ENCODE data around the gene APP.

APP gene

DNA sequence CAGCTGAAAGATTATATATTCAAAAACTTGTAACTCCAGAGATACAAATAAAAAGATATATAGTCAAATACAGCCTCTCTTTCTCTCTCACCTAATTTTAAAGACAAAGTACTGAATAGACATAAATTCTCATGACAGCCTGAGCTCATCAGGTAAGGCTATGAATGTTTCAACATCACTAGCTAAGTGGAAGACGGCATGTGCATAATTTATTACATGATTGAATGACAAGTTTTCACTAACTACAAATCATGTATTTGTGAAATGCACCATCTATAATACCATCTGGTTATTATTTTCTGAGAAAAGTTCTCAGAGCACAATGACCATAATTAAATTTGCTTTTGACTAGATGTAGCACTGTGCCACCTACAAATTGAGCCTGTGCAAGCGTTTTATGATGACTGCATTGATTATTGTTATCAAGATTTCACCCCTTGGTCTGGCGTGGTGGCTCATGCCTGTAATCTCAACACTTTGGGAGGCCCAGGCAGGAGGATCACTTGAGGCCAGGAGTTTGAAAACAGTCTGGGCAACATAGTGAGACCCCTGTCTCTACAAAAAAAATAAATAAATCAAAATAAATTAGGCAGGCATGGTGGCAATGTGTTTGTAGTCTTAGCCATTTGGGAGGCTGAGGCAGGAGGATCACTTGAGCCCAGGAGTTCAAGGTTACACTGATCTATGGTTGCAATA lies 128.2 kb downstream of the APP start:
- H3K4me3 ChIP-seq (replicated peaks; ENCODE audit: insufficient read depth, low read length) = no peak overlapping the region
- TF ChIP-seq, protein P1, sequence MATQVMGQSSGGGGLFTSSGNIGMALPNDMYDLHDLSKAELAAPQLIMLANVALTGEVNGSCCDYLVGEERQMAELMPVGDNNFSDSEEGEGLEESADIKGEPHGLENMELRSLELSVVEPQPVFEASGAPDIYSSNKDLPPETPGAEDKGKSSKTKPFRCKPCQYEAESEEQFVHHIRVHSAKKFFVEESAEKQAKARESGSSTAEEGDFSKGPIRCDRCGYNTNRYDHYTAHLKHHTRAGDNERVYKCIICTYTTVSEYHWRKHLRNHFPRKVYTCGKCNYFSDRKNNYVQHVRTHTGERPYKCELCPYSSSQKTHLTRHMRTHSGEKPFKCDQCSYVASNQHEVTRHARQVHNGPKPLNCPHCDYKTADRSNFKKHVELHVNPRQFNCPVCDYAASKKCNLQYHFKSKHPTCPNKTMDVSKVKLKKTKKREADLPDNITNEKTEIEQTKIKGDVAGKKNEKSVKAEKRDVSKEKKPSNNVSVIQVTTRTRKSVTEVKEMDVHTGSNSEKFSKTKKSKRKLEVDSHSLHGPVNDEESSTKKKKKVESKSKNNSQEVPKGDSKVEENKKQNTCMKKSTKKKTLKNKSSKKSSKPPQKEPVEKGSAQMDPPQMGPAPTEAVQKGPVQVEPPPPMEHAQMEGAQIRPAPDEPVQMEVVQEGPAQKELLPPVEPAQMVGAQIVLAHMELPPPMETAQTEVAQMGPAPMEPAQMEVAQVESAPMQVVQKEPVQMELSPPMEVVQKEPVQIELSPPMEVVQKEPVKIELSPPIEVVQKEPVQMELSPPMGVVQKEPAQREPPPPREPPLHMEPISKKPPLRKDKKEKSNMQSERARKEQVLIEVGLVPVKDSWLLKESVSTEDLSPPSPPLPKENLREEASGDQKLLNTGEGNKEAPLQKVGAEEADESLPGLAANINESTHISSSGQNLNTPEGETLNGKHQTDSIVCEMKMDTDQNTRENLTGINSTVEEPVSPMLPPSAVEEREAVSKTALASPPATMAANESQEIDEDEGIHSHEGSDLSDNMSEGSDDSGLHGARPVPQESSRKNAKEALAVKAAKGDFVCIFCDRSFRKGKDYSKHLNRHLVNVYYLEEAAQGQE (IDR thresholded peaks at IDR 0.05; ENCODE audit: insufficient replicate concordance, low read depth) = no peak
- no peak for TF ChIP-seq SPI1 (IDR thresholded peaks at IDR 0.05; ENCODE audit: borderline replicate concordance, low read depth)
- no peak for TF ChIP-seq POLR2AphosphoS5 (IDR thresholded peaks at IDR 0.05; ENCODE audit: low read depth)
- no peak for TF ChIP-seq GABPA (IDR thresholded peaks at IDR 0.05; ENCODE audit: low read depth)
- TF ChIP-seq, protein P2, sequence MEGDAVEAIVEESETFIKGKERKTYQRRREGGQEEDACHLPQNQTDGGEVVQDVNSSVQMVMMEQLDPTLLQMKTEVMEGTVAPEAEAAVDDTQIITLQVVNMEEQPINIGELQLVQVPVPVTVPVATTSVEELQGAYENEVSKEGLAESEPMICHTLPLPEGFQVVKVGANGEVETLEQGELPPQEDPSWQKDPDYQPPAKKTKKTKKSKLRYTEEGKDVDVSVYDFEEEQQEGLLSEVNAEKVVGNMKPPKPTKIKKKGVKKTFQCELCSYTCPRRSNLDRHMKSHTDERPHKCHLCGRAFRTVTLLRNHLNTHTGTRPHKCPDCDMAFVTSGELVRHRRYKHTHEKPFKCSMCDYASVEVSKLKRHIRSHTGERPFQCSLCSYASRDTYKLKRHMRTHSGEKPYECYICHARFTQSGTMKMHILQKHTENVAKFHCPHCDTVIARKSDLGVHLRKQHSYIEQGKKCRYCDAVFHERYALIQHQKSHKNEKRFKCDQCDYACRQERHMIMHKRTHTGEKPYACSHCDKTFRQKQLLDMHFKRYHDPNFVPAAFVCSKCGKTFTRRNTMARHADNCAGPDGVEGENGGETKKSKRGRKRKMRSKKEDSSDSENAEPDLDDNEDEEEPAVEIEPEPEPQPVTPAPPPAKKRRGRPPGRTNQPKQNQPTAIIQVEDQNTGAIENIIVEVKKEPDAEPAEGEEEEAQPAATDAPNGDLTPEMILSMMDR (IDR thresholded peaks at IDR 0.05; ENCODE audit: insufficient read depth, low read length) = no peak
- no peaks in the 10 kb centered on the region for H3K27me3 ChIP-seq (ENCODE audit: insufficient read depth, poor library complexity, severe bottlenecking)
- H3K27ac ChIP-seq (replicated peaks) = no peak overlapping the region
- DNase-seq (ENCODE audit: low read depth in 1 of 2, low spot score in 1 of 2) = no peak

DNA sequence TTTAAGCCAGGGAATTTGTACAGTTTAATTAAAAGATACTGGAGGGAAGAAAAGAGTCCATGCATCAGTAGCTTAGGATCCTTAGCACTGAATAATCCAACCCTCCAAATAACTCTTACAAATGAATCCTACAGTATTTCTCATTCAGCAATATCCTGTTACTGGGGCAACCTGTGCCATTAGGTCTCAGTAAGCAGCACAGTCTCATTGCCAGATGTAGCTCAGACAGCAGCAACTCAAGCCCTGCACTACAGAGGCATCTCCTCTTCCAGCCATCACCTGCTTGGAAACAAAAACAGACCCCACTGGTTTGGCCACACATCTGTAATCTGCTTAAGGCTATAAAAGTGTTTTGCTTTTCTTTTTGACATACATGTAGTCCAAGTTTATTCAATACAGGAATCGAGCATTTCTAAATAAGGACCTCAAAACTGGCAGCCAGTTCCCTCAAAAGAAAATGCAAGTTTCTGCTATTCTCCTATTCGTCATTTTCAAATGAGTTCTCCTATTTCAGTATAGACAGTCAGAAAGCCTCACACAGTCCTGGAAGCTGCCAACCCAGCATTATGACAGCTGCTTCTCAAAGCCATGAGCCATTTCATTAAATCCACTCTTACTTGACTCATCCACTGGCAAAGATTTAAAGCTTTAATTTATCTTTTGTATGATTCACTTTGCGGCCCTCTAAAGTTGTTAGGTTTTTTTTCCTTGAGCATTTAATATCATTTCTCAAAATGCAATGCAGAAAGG lies 129.0 kb downstream of the APP start:
- H3K4me3 ChIP-seq (replicated peaks; ENCODE audit: insufficient read depth, low read length) = no peak overlapping the region
- TF ChIP-seq, protein P1 (IDR thresholded peaks at IDR 0.05; ENCODE audit: insufficient replicate concordance, low read depth) = no peak
- TF ChIP-seq SPI1 (IDR thresholded peaks at IDR 0.05; ENCODE audit: borderline replicate concordance, low read depth) = no peak
- TF ChIP-seq GABPA (IDR thresholded peaks at IDR 0.05; ENCODE audit: low read depth) = no peak
- TF ChIP-seq POLR2AphosphoS5 (IDR thresholded peaks at IDR 0.05; ENCODE audit: low read depth) = no peak
- H3K27me3 ChIP-seq (ENCODE audit: insufficient read depth, poor library complexity, severe bottlenecking) = no peaks in the 10 kb centered on the region
- H3K27ac ChIP-seq (replicated peaks) = no peak overlapping the region
- DNase-seq (ENCODE audit: low read depth in 1 of 2, low spot score in 1 of 2) = no peak

DNA sequence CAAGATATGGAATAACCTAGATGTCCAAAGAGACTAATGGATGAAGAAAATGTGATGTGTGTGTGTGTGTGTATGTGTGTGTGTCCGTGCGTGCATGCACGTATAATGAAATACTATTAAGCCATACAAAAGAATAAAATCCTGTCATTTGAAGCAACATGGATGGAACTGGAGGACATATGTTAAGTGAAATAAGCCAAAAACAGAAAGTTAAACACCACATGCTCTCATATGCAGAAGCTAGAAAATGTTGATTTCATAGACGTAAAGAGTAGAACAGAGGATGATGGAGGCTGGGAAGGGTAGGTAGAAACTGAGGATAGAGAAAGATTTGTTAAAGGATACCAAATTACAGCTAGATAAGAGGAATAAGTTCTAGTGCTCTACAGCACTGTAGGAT lies 133.7 kb downstream of the APP start:
- Histone ChIP-seq H3K27ac (replicated peaks) (no peak overlapping the region), H3K27me3 (ENCODE audit: insufficient read depth, poor library complexity, severe bottlenecking) (no peaks in the 10 kb centered on the region), H3K4me3 (replicated peaks; ENCODE audit: insufficient read depth, low read length) (no peak overlapping the region)
- TF ChIP-seq, protein P1 (IDR thresholded peaks at IDR 0.05; ENCODE audit: insufficient replicate concordance, low read depth) = no peak
- TF ChIP-seq GABPA (IDR thresholded peaks at IDR 0.05; ENCODE audit: low read depth) = no peak
- TF ChIP-seq, protein P2 (IDR thresholded peaks at IDR 0.05; ENCODE audit: insufficient read depth, low read length) = no peak
- TF ChIP-seq SPI1 (IDR thresholded peaks at IDR 0.05; ENCODE audit: borderline replicate concordance, low read depth) = no peak
- TF ChIP-seq POLR2AphosphoS5 (IDR thresholded peaks at IDR 0.05; ENCODE audit: low read depth) = no peak
- DNase-seq (ENCODE audit: low read depth in 1 of 2, low spot score in 1 of 2) = no peak
